HL-60 (cell line): ENCODE measurements around the gene ZNF827.

ENCODE experiments used
- GABPA ChIP-seq: IDR thresholded peaks from 2 replicates; pipeline ENCODE4 v1.6.1; 2012; ENCODE audit warnings: low read depth
- POLR2AphosphoS5 ChIP-seq: IDR thresholded peaks from 2 replicates; pipeline ENCODE4 v1.6.1; 2012; ENCODE audit warnings: low read depth
- SPI1 ChIP-seq: IDR thresholded peaks from 2 replicates; pipeline ENCODE4 v1.6.1; 2012; ENCODE audit warnings: low read depth, mild to moderate bottlenecking, borderline replicate concordance
- TF ChIP-seq, protein P1 (sequence below): IDR thresholded peaks from one replicate; pipeline ENCODE4 v1.5.1; 2011; ENCODE audit warnings: low read length, control low read depth, inconsistent platforms; ENCODE audit not compliant: insufficient read depth
- TF ChIP-seq, protein P2 (sequence below): IDR thresholded peaks from 2 replicates; pipeline ENCODE4 v1.6.1; 2012; ENCODE audit warnings: low read depth; ENCODE audit not compliant: insufficient replicate concordance

DNA sequence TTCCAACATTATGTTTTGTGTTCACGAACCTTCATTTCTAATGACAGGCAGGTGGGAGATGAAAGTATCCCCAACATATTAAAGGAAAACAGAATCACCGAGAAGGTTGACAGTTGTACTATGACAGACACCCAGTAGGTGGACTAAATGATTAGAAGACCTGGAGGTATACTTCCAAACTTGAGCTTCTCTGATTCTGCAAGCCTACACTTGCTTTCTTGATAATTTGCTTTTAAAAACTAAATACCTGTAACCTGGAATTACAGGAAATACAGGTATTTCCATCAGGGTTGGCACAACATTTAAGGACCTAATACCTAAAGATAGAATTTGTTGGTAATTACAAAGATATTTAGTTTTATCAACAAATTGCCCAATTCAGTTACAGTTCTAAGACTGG is 215.3 kb downstream of the ZNF827 start:
- TF ChIP-seq, protein P1, sequence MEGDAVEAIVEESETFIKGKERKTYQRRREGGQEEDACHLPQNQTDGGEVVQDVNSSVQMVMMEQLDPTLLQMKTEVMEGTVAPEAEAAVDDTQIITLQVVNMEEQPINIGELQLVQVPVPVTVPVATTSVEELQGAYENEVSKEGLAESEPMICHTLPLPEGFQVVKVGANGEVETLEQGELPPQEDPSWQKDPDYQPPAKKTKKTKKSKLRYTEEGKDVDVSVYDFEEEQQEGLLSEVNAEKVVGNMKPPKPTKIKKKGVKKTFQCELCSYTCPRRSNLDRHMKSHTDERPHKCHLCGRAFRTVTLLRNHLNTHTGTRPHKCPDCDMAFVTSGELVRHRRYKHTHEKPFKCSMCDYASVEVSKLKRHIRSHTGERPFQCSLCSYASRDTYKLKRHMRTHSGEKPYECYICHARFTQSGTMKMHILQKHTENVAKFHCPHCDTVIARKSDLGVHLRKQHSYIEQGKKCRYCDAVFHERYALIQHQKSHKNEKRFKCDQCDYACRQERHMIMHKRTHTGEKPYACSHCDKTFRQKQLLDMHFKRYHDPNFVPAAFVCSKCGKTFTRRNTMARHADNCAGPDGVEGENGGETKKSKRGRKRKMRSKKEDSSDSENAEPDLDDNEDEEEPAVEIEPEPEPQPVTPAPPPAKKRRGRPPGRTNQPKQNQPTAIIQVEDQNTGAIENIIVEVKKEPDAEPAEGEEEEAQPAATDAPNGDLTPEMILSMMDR: no peak
- TF ChIP-seq POLR2AphosphoS5 (no peak), GABPA (no peak), SPI1 (no peak)
- TF ChIP-seq, protein P2, sequence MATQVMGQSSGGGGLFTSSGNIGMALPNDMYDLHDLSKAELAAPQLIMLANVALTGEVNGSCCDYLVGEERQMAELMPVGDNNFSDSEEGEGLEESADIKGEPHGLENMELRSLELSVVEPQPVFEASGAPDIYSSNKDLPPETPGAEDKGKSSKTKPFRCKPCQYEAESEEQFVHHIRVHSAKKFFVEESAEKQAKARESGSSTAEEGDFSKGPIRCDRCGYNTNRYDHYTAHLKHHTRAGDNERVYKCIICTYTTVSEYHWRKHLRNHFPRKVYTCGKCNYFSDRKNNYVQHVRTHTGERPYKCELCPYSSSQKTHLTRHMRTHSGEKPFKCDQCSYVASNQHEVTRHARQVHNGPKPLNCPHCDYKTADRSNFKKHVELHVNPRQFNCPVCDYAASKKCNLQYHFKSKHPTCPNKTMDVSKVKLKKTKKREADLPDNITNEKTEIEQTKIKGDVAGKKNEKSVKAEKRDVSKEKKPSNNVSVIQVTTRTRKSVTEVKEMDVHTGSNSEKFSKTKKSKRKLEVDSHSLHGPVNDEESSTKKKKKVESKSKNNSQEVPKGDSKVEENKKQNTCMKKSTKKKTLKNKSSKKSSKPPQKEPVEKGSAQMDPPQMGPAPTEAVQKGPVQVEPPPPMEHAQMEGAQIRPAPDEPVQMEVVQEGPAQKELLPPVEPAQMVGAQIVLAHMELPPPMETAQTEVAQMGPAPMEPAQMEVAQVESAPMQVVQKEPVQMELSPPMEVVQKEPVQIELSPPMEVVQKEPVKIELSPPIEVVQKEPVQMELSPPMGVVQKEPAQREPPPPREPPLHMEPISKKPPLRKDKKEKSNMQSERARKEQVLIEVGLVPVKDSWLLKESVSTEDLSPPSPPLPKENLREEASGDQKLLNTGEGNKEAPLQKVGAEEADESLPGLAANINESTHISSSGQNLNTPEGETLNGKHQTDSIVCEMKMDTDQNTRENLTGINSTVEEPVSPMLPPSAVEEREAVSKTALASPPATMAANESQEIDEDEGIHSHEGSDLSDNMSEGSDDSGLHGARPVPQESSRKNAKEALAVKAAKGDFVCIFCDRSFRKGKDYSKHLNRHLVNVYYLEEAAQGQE: no peak
